DMS153 (cell line): ENCODE results near the gene TTC12.

Experiments used
- DNase-seq: peaks from one replicate; lab custom pipeline; 2025; lab: John Stamatoyannopoulos, UW

Gene TTC12

GRCh38 chr11:113376156-113376555, 61.8 kb downstream of the TTC12 start:
- no peak for DNase-seq

GRCh38 chr11:113377681-113378412, 63.5 kb downstream of the TTC12 start:
- no peak for DNase-seq

GRCh38 chr11:113378692-113379091, 64.3 kb downstream of the TTC12 start:
- no peak for DNase-seq

GRCh38 chr11:113382121-113382520, 67.7 kb downstream of the TTC12 start:
- DNase-seq: no peak

- peak; percentile 72 for DNase-seq
These were observed 70.2 kb downstream of the TTC12 start for GRCh38 chr11:113384551-113384950.

GRCh38 chr11:113385749-113386148, 71.4 kb downstream of the TTC12 start:
- DNase-seq: no peak

GRCh38 chr11:113386866-113387265, 72.5 kb downstream of the TTC12 start:
- no peak for DNase-seq

GRCh38 chr11:113387605-113388211, 73.3 kb downstream of the TTC12 start, which contains the start of gene ANKK1:
TSS of gene ANKK1 (plus strand) at chr11:113387779. CDS start at chr11:113387885, 106 bp downstream.
- DNase-seq: no peak

- DNase-seq: no peak
These were observed 74.9 kb downstream of the TTC12 start for GRCh38 chr11:113389272-113389671.

- DNase-seq: no peak
These were observed 78.0 kb downstream of the TTC12 start for GRCh38 chr11:113392236-113392921.

GRCh38 chr11:113393501-113393985, 79.2 kb downstream of the TTC12 start:
- no peak for DNase-seq

GRCh38 chr11:113394919-113395318, 80.5 kb downstream of the TTC12 start:
- no peak for DNase-seq

GRCh38 chr11:113395782-113396336, 81.5 kb downstream of the TTC12 start:
- no peak for DNase-seq

GRCh38 chr11:113396690-113397089, 82.3 kb downstream of the TTC12 start:
- DNase-seq: no peak

- DNase-seq: no peak
These were observed 82.8 kb downstream of the TTC12 start for GRCh38 chr11:113397212-113397611.

- no peak for DNase-seq
These were observed 83.4 kb downstream of the TTC12 start for GRCh38 chr11:113397821-113398220.

- no peak for DNase-seq
These were observed 84.5 kb downstream of the TTC12 start for GRCh38 chr11:113398669-113399430.

- no peak for DNase-seq
These were observed 86.3 kb downstream of the TTC12 start for GRCh38 chr11:113400631-113401230.

GRCh38 chr11:113401718-113402117, 87.3 kb downstream of the TTC12 start:
- DNase-seq: peak; percentile 97

GRCh38 chr11:113404859-113405430, 90.6 kb downstream of the TTC12 start:
- no peak for DNase-seq
